Esophagus muscularis mucosa (tissue), 4 donors: Measurements from ENCODE around the gene EDDM3A.

Source experiments
- CTCF ChIP-seq, 3 experiments: fragments of 200-600 bp in 2 of 3; fragments of 450-650 bp in 1 of 3; sonication (generic) in 2 of 3; IDR thresholded peaks; one replicate each; pipeline ENCODE4 v1.5.1; 2017 to 2019; ENCODE audit warnings: antibody characterized with exemption in 3 of 3, mild to moderate bottlenecking in 2 of 3, moderate library complexity in 1 of 3
- EP300 ChIP-seq: sonication (generic); formaldehyde crosslinking; IDR thresholded peaks from one replicate; pipeline ENCODE4 v1.6.1; 2017; ENCODE audit warnings: antibody characterized with exemption
- POLR2A ChIP-seq: fragments of 450-650 bp; IDR thresholded peaks from one replicate; pipeline ENCODE4 v1.6.1; 2017; ENCODE audit warnings: antibody characterized with exemption, moderate library complexity, mild to moderate bottlenecking, low read depth

DNA sequence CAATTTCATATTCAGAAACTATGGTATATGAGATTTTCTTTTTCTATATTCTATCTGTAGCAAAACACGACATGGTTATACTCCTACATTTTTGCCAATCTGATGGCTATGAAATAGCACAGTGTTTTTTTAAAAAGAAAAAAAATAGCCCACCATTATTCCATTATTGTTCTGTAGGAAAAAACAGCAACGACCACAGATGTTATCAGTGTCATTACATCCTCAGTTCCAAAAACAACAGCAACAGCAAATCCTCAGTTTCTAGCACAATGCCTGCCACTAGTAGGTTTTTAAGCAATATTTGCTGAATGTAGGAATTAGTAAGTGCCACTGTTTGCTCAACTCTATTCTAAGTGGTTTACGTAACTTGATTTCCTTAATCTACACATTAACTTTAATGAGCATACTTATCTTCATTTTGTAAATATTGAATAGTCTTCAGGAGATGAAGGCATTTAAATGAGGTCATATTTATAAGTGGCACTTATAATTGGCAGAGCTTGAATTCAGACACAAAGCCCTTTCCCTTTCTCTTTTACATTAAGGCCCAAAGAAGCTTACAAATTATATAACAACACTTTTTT lies 43.6 kb downstream of the EDDM3A start:
- TF ChIP-seq CTCF (IDR thresholded peaks at IDR 0.05) (no peak), POLR2A (no peak), EP300 (no peak)
